GM12878 (cell line): ENCODE results near the gene SPOCK1. TPM values are rescaled to one million over a fixed set of nuclear protein-coding genes. Genes with fewer than 3 reads are reported as not detected.

Experiments used
- ATAC-seq: fragments of 200-7000 bp; cut with Tn5 transposase; 3 replicates; pipeline ENCODE4 v1.9.1; 2020; ENCODE audit warnings: mild to moderate bottlenecking, moderate library complexity
- BruUV-seq: library from RNA; stranded (reverse); fragments of 400-500 nt; replicated peaks from 2 replicates; lab custom pipeline; 2021; lab: Mats Ljungman, UMichigan
- CTCF ChIA-PET: fragments of 300-600 bp; sonication (Branson Sonifier 250); formaldehyde crosslinking; extraction: SDS; loops from one replicate; lab custom pipeline; 2021; ENCODE audit warnings: inconsistent platforms; lab: Yijun Ruan, JAX
- POLR2A ChIA-PET: fragments of 350-600 bp; formaldehyde crosslinking; extraction: SDS; loops from one replicate; lab custom pipeline; 2021; ENCODE audit warnings: inconsistent platforms; lab: Charles Lee
- RAD21 ChIA-PET: fragments of 300-600 bp; sonication (Branson Sonifier 250); formaldehyde crosslinking; loops from one replicate; lab custom pipeline; 2023; ENCODE audit warnings: antibody characterized with exemption; ENCODE audit not compliant: unreplicated experiment; lab: Charles Lee
- SMC1A ChIA-PET: fragments of 300-600 bp; sonication (Branson Sonifier 250); formaldehyde crosslinking; loops from one replicate; lab custom pipeline; 2023; ENCODE audit not compliant: unreplicated experiment, uncharacterized antibody; lab: Charles Lee
- DNase-seq: peaks from one replicate; pipeline ENCODE4 v3.0.0-alpha.2; 2011; ENCODE audit warnings: low read depth, low spot score
- FAIRE-seq: peaks from 3 replicates; lab custom pipeline; 2011; peaks lifted over from hg19 to GRCh38; lab: Jason Lieb, UNC
- H2AFZ ChIP-seq: 2 replicates; pipeline ENCODE4 v1.6.0; 2011; ENCODE audit warnings: low read depth, low read length, control low read depth; ENCODE audit not compliant: control insufficient read depth
- H3K27ac ChIP-seq: 2 replicates; pipeline ENCODE4 v1.5.1; 2011; ENCODE audit warnings: control low read depth; ENCODE audit not compliant: control insufficient read depth, insufficient read depth
- H3K27me3 ChIP-seq, 2 experiments: replicated peaks in 1 of 2; 2 replicates each; pipeline versions ENCODE4 v1.6.0 to v1.6.1; 2011; ENCODE audit warnings: low read length in 1 of 2; ENCODE audit not compliant: control insufficient read depth in 2 of 2, insufficient read depth in 2 of 2
- H3K36me3 ChIP-seq, 2 experiments: 2 replicates each; pipeline ENCODE4 v1.5.1; 2011; ENCODE audit warnings: low read length in 1 of 2; ENCODE audit not compliant: control insufficient read depth in 2 of 2, insufficient read depth in 2 of 2
- H3K4me1 ChIP-seq: 2 replicates; pipeline ENCODE4 v1.6.1; 2011; ENCODE audit warnings: mild to moderate bottlenecking, low read length, moderate library complexity, mixed read lengths; ENCODE audit not compliant: control insufficient read depth, insufficient read depth
- H3K4me2 ChIP-seq: 2 replicates; pipeline ENCODE4 v1.6.0; 2011; ENCODE audit warnings: control low read depth; ENCODE audit not compliant: control insufficient read depth, insufficient read depth
- H3K4me3 ChIP-seq: fragments of 200-600 bp; sonication (generic); 2 replicates; pipeline ENCODE4 v1.5.1; 2016
- H3K79me2 ChIP-seq: 2 replicates; pipeline ENCODE4 v1.6.0; 2011; ENCODE audit warnings: low read length; ENCODE audit not compliant: control insufficient read depth, insufficient read depth
- H3K9ac ChIP-seq: 2 replicates; pipeline ENCODE4 v1.8.0; 2011; ENCODE audit warnings: low read length, control low read depth, mixed read lengths; ENCODE audit not compliant: control insufficient read depth, insufficient read depth
- H3K9me3 ChIP-seq: replicated peaks from 3 replicates; pipeline ENCODE4 v1.5.1; 2011; ENCODE audit warnings: mild to moderate bottlenecking, low read length; ENCODE audit not compliant: control insufficient read depth, insufficient read depth
- H4K20me1 ChIP-seq: 2 replicates; pipeline ENCODE4 v1.6.0; 2011; ENCODE audit not compliant: control insufficient read depth, insufficient read depth
- ATF7 ChIP-seq: fragments of 450-650 bp; IDR thresholded peaks from 2 replicates; pipeline ENCODE4 v1.6.1; 2016; ENCODE audit warnings: low read depth, mild to moderate bottlenecking
- HDAC6 ChIP-seq: fragments of 200-600 bp; sonication (generic); IDR thresholded peaks from one replicate; pipeline ENCODE4 v1.8.0; 2017; ENCODE audit warnings: antibody characterized with exemption; ENCODE audit not compliant: unreplicated experiment
- MEF2A ChIP-seq: IDR thresholded peaks from 2 replicates; pipeline ENCODE4 v1.6.1; 2011; ENCODE audit warnings: low read depth, mild to moderate bottlenecking, low read length, moderate library complexity; ENCODE audit not compliant: insufficient read depth
- MYB ChIP-seq: fragments of 150-350 bp; IDR thresholded peaks from 2 replicates; pipeline ENCODE4 v1.6.1; 2014; ENCODE audit warnings: mild to moderate bottlenecking, low read depth, low read length, borderline replicate concordance
- SIX5 ChIP-seq: IDR thresholded peaks from 2 replicates; pipeline ENCODE4 v1.6.1; 2011; ENCODE audit warnings: mild to moderate bottlenecking, low read depth, low read length, moderate library complexity; ENCODE audit not compliant: severe bottlenecking
- SMAD1 ChIP-seq: fragments of 450-650 bp; IDR thresholded peaks from 2 replicates; pipeline ENCODE4 v1.6.1; 2018; ENCODE audit warnings: mild to moderate bottlenecking, low read depth; ENCODE audit not compliant: partially characterized antibody
- TAF1 ChIP-seq: IDR thresholded peaks from 2 replicates; pipeline ENCODE4 v1.6.1; 2011; ENCODE audit warnings: mild to moderate bottlenecking, low read depth, low read length, borderline replicate concordance
- TARDBP ChIP-seq: IDR thresholded peaks from 2 replicates; pipeline ENCODE4 v1.6.1; 2016; ENCODE audit warnings: borderline replicate concordance
- TCF7 ChIP-seq: IDR thresholded peaks from 2 replicates; pipeline ENCODE4 v1.6.1; 2014; ENCODE audit warnings: antibody characterized with exemption, borderline replicate concordance
- YBX1 ChIP-seq: fragments of 450-650 bp; IDR thresholded peaks from 2 replicates; pipeline ENCODE4 v1.6.1; 2016; ENCODE audit warnings: antibody characterized with exemption
- ZBED1 ChIP-seq: IDR thresholded peaks from 2 replicates; pipeline ENCODE4 v1.6.1; 2016; ENCODE audit warnings: borderline replicate concordance
- ZBTB33 ChIP-seq: fragments of 450-650 bp; IDR thresholded peaks from 2 replicates; pipeline ENCODE4 v1.6.1; 2017; ENCODE audit warnings: mild to moderate bottlenecking
- ZBTB4 ChIP-seq: fragments of 450-650 bp; formaldehyde crosslinking; IDR thresholded peaks from 2 replicates; pipeline ENCODE4 v1.4.0; 2022; ENCODE audit warnings: mild to moderate bottlenecking, moderate library complexity
- ZNF274 ChIP-seq: IDR thresholded peaks from one replicate; pipeline ENCODE4 v1.8.0; 2011; ENCODE audit not compliant: insufficient read length, insufficient read depth
- WGBS: methylation state at CpG from one replicate; pipeline ENCODE4 v1.1.6; 2016; ENCODE audit warnings: low lambda C conversion rate; ENCODE audit not compliant: insufficient replicate concordance, insufficient coverage; ENCODE audit errors: missing lambda C conversion rate; 5-methylcytosine and 5-hydroxymethylcytosine counted together
- in situ Hi-C: fragments of 300-500 bp; cut with MboI; formaldehyde crosslinking; loops from 9 replicates; pipeline ENCODE4 v1.14.3; 2018; ENCODE audit warnings: mixed read lengths
- intact Hi-C: fragments of 100-400 bp; cut with micrococcal nuclease; formaldehyde crosslinking; loops from one replicate; pipeline ENCODE4 v1.14.2; 2022; ENCODE audit not compliant: unreplicated experiment
- polyA plus RNA-seq, 11 experiments: library from polyadenylated mRNA; depleted of rRNA in 4 of 11; unstranded in 6 of 11; stranded (reverse) in 5 of 11; fragments of >200 nt; fragmentation: Nextera tagmentation in 4 of 11; fragmentation: Illumina TruSeq in 1 of 11; extraction: Ambion mirVana in 4 of 11; extraction: Trizol in 1 of 11; gene quantifications; 1 replicate in 1 of 11; 2 replicates in 10 of 11; pipeline versions ENCODE4 v1.2.1 to v1.2.3, GENCODE V29; 2011 to 2016; ENCODE audit warnings: inconsistent platforms in 2 of 11, missing spikeins in 2 of 11, low read depth in 1 of 11
- total RNA-seq, 4 experiments: library from RNA; depleted of rRNA in 3 of 4; stranded (reverse); fragments of >200 nt in 3 of 4; fragmentation: Illumina TruSeq in 1 of 4; extraction: Trizol in 1 of 4; gene quantifications; 2 replicates each; pipeline versions ENCODE4 v1.2.1 to v1.2.3, GENCODE V29; 2013 to 2021

The SPOCK1 gene
- total and polyA plus RNA-seq, 10 of the 15 experiments (the other 5 are each of a cell fraction or from before 2014, with no cell fraction given): 0.06 to 0.68 (median 0.25) TPM; not detected in 3

DNA sequence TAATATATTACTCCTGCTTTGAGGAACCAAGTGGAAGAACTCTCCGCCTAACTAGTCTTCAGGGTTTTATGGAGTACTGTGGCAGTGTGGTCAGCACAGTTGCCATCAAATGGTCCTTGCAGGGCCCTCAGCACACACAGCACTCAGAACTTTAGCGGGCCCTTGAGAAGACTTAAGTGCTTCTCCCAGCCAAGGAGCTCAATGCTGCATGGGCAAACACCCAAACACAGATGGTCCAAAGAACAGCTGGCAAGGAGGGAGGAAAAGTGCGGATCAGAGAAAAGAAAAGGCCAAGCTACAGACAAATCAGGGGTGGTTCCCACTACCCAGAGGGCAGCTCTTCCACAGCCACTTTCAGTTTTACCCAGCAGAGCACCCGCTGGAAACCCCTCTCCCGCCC lies 98.6 kb downstream of the SPOCK1 start:
- no peaks in the 10 kb centered on the region for H4K20me1 ChIP-seq
- H3K9ac ChIP-seq: no peak overlapping the region
- H3K4me1 ChIP-seq: no peaks in the 10 kb centered on the region
- ChIA-PET POLR2A (no interaction called here), CTCF (no interaction called here), SMC1A (no interaction called here), RAD21 (no interaction called here)
- H3K27ac ChIP-seq: no peak overlapping the region
- no peaks in the 10 kb centered on the region for H3K9me3 ChIP-seq
- 17% methylated on average over 4 of the region's 5 CpGs for WGBS
- in situ Hi-C loops: no loop called here
- TF ChIP-seq YBX1 (no peak), ATF7 (no peak), TCF7 (no peak), ZNF274 (no peak), TAF1 (no peak), MEF2A (no peak), SMAD1 (no peak), SIX5 (no peak), ZBTB4 (no peak), ZBED1 (no peak), ZBTB33 (no peak), HDAC6 (no peak), TARDBP (no peak), MYB (no peak)
- H2AFZ ChIP-seq: no peak overlapping the region
- H3K4me2 ChIP-seq: no peak overlapping the region
- no peaks in the 10 kb centered on the region for H3K36me3 ChIP-seq
- no TSS peak for BruUV-seq
- intact Hi-C loops: no loop called here
- FAIRE-seq (no peak), DNase-seq (no peak), ATAC-seq (no peak)
- H3K79me2 ChIP-seq: no peaks in the 10 kb centered on the region
- H3K27me3 ChIP-seq: no peaks in the 10 kb centered on the region
- no peak overlapping the region for H3K4me3 ChIP-seq
